Islet of Langerhans (tissue), 1 donor: Measurements from ENCODE around the gene RIF1.

Source experiments
- FAIRE-seq: peaks from one replicate; lab custom pipeline; 2011; peaks lifted over from hg19 to GRCh38; lab: Jason Lieb, UNC

The RIF1 gene

DNA sequence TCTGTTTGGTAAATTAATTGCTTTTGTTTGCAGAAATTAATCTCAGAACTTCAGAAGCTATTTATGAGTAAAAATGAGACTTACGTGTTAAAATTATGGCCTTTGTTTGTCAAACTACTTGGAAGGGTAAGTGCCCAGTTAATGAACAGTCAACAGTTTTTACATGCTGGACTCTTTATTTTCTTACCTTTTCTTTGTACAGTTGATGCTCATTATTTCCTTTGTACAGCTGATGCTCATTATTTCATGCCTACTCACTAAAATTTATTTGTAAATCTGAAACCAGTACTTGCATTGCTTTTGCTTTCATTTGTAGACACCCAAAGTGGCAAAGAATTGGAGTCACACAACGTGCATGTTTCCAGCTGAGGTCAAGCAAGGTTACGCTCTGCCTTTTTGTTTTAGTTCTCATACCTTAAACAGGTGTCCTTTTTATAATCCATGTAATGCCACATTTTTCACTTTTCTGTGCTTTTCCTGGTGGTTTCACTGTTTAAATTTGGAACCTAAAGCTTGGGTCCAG, 13.3 kb downstream of the RIF1 start:
- FAIRE-seq: no peak

DNA sequence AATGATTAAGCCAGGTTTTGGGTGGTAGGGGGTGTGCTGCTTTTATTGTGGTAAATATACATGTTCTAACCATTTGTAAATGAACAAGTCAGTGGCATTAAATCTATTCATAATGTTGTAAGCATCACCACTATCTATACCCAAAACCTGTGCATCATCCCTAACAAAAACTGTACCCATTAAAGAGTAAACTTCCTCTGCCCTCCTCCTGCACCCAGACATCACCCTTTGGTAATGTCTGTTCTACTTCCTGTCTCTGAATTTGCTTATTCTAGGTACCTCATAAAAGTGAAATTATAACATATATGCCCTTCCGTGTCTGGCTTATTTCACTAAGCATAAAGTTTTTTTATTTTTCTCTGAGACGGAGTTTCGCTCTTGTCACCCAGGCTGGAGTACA, 14.1 kb downstream of the RIF1 start:
- no peak for FAIRE-seq

DNA sequence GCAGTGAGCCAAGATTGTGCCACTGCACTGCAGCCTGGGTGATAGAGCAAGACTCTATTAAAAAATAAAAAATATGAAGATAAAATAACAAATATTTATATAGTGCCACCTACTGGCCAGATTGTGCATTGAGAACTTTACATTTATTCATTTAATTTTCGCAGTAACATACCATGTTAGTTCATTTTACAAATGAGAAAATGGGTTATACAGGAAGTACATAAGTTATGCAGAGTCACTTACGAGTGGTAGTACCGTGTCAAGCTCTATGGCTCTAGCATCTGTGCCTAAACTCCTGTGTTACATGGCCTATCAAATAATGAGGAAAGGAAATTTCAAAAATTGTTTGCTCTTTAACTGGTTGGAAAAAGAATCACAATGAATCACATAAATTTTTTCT, 27.9 kb downstream of the RIF1 start:
- peak; percentile 98 for FAIRE-seq

DNA sequence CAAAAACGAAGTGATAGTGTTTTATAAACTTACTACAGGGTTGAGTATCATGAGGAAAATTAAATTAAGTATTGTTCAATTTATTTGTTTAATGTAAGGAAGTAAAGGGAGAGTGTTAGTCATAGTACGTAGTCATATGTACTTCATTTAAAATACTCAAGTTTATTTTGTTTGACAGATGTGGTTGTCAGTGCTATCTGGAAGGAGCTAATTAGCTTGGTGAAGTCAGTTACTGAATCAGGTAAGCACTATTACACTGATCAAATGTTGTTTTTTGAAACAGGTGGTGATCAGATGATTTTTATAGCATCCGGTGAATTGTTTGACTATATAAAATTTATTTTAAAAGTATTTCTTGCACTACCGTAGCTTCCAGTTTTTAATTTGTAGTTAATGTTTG, 28.8 kb downstream of the RIF1 start:
- FAIRE-seq: no peak

DNA sequence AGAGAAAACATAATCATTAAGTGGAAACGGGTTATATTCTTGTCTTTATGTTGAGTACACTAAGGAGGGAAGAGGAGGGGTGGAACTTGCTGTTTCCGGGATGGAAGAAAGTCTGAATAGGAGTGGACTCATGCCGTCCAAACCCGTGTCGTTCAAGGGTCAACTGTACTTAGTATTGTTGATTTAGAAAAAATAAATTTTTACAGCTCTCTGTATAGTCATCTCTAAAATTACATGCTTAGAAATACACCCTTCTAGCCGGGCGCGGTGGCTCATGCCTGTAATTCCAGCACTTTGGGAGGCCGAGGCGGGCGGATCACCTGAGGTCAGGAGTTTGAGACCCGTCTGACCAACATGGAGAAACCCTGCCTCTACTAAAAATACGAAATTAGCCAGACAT, 29.4 kb downstream of the RIF1 start:
- FAIRE-seq: no peak

DNA sequence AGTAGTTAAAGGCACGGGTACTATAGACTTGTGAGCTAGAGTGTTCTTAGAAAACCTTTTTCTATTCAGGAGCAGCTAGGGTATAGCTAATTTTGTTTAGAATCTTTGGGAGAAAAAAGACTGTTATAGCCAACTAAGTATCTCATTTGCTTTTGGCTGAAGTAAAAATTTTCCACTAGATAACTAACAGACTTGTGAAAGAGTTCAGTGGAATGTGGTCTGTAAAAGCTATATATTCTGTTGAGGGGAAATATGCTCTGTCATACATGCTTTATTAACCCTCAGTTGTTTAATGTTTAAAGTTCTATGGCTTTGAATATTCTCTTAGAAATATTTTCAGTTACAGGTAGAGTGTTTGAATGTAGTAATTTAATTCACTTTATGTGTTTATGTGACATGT, 49.7 kb downstream of the RIF1 start:
- no peak for FAIRE-seq

DNA sequence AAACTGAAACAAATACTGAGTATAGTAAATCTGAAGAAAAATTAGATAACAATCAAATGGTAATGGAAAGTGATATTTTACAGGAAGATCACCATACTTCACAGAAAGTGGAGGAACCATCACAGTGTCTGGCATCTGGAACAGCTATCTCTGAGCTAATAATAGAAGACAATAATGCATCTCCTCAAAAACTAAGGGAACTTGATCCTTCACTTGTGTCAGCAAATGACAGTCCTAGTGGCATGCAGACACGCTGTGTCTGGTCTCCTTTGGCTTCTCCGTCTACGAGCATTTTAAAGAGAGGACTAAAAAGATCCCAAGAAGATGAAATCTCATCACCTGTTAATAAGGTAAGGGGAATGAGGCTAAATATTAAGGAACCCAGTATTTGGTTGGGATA, 56.1 kb downstream of the RIF1 start:
- no peak for FAIRE-seq

DNA sequence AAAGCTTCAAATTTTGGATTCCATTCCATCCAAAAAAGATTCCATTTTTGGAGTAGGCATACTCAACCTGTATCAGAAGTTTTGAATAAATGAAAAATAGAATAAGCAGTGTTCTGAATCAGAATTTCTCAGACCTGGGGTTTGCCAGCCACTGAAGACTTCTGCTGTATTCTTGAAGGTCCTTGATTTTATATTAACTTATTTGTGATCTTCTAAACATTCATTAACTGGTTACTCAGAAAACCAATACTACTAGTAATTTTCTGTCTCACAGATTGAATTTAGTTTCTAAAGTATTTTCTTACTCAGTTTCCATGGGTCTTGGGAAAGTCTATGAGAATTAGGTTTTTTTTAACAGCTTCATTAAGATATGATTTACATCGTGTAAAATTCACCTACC, 60.9 kb downstream of the RIF1 start:
- no peak for FAIRE-seq

DNA sequence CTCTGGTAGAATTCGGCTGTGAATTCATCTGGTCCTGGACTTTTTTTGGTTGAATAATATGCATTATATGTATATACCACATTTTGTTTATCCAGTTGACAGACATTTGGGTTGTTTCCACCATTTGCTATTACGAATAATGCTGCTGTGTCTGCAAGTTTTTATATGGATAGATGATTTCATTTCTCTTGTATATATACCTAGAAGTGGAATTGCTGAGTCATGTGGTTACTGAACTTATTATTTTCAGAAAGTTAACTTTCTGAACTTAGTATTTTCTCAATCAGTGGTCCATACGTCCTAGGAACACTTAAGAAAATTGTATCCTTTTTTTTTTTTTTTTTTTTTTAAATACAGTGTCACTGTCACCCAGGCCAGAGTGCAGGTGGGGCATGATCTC, 63.3 kb downstream of the RIF1 start:
- no peak for FAIRE-seq

DNA sequence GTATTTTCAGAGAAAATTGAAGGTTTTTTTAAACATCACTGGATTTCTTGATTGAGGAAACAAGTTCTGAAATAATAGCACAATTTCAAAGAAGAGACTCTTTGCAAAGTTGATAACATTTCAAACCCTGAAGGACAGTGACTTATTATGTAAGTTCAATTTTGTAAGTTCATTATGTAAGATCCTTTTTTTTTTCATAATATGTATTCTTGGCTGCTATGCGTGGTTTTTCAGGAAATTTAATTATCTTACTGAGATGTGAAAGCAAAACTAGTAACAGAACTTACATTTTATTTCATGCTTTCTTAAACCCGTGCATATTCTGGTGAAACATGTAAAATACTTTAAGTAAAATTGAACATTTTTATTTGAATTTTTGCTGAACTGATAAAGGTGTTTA, 65.4 kb downstream of the RIF1 start:
- FAIRE-seq: no peak

DNA sequence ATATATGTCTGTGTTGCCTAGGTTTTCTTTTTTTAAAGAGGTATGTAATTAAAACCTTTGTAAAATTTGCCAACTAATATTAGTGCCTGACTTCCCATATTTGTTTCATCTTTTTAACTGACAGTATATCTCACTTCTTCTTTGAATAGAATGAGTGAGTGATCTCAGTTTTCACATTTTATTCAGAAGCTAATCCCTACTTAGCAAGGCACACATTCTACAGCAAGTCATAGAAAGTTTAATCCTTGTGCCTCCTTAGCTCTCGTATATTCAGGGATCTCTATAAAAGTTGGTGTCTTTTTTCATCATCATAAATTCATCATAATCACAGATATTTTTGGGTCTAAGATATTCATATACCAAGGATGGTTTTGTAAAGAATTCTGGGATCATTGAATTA, 66.6 kb downstream of the RIF1 start:
- FAIRE-seq: no peak

DNA sequence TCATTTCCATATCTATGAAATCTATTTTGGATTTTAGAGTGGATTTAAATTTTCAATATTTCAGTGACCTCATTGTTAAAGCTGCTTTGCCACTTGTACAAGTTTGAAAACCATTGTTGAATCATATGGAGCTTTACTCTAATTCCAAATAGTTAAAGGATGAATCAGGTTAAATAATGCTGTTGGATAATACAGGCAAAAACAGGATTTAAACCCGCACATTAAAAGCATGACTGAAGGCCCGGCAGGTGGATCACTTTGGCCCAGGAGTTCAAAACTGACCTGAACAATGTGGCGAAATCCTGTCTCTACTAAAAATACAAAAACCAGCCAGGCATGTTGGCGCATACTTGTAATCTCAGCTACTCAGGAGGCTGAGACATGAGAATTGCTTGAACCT, 68.3 kb downstream of the RIF1 start:
- FAIRE-seq: no peak

DNA sequence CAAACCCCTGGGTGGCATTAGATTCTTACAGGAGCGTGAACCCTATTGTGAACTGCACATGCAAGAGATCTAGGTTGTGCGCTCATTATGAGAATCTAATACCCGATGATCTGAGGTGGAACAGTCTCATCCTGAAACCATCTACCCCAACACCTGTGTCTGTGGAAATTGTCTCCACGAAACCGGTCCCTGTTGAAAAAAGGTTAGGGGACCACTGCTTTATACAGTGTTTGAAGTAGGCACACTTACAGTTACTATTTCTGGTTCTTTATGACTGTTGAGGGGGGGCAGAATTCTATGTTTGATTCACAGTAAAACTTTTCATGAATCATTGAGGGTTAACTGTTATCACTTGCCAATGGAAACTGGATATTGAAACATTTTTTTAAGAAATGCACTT, 72.0 kb downstream of the RIF1 start:
- no peak for FAIRE-seq

DNA sequence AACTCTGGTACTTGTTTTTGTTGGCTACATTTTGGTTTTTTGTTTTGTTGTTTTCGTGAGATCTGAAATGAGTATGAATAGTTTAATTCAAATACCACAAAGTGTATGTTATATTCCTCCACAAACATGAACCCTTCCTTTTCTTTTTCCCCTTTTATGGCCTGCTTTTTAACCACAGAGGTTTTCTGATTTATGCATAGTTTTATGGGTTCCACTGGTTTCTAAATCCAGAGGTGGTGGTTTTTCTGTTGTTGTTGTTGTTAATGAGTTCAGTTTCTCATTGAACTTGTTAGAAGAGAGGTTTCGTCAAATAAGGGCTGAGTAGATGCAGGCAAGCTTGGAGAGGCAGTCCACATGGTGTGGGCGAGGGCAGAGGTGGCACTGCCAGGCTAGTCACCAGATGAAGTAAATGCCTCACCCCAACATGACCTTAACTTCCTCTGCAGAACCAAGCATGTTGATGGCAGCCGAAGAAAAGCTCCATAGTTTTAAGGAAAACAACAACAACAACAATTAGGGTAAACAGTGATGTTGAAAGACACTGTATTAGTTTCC, 72.5 kb downstream of the RIF1 start:
- no peak for FAIRE-seq

DNA sequence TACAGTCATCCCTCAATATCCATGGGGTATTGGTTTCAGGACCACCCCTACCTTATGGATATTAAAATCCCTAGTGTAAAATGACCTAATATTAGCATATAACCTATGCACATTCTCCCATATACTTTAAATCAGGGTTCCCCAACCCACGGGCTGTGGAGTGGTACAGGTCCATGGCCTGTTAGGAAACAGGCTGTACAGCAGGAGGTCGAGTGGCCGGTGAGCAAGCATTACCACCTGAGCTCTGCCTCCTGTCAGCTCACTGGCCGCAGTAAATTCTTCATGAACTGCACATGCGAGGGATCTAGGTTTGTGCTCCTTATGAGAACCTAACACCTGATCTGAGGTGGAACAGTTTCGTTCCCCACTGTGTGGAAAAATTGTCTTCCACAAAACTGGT, 73.8 kb downstream of the RIF1 start:
- no peak for FAIRE-seq

DNA sequence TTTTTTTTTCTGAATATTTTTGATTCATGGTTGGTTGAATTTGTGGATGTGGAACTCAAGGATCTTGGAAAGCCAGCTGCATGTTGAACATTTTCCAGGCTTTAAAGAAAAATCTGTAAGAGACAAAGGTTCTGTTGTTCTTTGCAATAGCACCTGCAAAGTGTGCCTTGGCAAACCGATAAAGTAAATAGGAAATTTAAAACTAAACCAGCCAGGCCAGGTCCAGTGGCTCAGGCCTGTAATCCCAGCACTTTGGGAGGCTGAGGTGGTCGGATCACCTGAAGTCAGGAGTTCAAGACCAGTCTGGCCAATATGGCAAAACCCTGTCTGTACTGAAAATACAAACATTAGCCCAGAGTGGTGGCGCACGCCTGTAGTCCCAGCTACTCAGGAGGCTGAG, 74.4 kb downstream of the RIF1 start:
- FAIRE-seq: no peak

DNA sequence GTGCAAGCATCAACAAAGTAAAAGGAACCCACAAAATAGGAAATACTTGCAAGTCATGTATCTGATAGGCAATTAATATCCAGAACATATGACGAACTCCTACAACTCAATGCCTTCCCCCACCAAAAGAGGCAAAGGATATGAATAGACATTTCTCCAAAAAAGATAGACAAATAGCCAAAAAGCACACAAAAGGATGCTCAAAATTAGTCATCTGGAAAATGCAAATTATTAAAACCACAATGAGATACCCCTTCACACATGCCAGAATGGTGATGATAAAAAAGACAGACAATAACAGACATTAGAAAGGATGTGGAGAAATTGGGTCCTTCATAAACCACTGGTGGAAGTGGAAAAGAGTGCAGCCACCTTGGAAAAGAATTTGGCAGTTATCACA, 76.4 kb downstream of the RIF1 start:
- no peak for FAIRE-seq

DNA sequence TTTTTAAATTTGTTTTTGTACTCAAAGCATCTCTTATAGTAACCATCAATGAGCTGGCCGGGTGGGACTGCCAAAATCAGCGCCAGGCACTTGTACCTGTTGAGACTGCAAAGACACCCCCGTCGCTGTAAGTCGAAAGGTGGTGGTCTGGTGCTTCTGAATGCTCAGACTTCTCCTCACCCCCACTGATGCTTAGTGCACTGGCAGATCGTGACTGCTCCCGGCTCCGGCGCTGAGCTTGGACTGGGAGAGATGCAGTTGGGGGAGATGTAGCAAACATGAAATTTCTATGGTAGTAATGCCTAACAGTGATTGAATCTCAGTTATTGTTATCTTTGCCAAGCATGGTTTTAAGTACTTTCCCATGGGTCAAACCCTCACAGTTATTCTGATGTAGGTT, 80.6 kb downstream of the RIF1 start:
- no peak for FAIRE-seq

DNA sequence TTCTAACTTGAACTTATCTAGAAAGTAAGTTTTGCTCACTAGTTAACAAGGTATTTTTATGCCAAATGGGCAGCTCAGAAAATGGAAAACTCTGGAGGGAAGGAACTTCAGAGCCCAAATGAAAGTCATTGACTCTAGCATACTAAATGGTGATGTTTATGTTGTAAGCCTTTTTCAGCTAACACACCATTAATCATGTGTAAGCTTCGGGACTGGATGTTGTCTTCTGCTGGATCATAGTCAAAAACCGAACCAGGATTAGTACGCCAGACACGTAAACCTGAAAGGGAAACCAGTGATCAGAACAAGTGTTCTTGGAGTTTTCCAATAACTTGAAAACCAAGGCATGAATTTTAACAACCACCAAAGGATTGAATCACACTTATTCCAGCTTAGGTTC, 81.8 kb downstream of the RIF1 start:
- FAIRE-seq: no peak

DNA sequence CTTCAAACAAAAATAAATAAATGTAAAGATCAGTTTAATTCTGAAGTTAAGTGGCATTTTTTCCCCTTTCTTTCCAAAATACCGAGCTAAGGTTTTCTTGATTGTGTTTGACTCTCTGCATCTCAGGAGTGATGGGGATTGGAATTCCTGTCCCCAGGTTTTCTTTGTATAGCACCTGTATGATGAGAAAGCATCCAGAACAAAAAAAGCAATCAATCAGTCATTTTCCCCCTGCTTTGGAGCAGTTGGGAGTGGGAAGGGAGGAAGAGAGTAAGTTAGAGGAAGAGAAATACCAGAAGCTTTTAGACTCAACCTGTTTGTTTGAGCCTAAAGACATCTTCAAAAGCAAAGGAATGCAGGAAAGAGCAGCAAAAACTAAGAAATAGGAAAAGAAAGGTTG, 88.5 kb downstream of the RIF1 start:
- FAIRE-seq: no peak

DNA sequence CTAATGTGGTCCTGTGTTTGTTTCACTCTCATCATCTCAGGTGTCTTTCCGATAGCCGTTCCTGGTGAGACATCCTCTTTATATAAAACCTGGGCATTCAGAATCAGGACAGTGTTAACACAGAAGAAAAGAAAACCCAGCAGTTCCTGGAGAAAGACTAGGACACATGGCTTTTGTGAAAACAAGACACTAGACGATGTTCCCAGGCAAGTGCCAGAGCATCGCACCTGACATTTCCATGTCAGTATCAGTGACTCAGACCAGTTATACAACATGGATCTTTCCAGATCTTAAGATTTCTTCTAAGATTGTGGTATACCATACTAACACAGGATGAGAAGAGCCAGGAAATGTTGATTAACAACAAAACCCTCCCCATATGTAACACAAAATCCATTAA, 96.5 kb downstream of the RIF1 start:
- FAIRE-seq: no peak

DNA sequence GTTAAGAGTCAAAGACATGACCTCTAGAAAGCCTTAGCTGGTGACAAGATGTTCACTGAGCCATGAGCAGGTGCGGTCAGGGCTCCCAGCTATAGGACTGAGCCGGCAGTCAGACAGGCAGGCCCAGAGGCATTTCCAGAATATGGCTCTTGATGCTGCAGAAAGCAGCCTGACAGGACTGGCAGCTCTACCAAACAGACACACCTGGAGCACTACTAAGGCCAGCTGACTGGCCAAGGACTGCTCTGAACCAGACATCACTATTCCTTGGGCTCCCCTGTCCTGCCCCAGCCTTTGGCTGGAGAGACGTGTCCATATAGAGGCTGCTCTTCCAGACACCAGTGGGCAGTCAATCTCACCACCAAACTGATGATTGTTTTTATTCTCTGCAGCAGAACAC, 98.8 kb downstream of the RIF1 start:
- FAIRE-seq: no peak

DNA sequence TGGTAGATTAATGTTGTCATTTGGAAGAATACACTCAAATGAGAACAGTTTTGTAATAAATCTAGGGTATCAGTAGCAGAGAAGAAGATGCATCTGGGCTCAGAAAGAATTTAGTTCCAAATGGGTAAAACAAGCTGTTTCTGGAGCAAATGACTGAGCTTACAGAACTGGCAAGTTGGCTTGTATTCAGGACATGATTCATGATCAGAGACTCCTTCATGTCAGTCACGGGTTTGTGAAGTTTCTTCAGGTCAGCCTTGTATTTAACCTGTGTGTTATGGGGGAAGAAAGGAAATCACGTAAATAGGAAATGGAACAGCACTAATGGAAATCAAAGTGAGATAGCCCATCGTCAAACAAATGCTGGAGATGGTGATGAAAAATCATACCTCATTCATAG, 109.1 kb downstream of the RIF1 start:
- no peak for FAIRE-seq

DNA sequence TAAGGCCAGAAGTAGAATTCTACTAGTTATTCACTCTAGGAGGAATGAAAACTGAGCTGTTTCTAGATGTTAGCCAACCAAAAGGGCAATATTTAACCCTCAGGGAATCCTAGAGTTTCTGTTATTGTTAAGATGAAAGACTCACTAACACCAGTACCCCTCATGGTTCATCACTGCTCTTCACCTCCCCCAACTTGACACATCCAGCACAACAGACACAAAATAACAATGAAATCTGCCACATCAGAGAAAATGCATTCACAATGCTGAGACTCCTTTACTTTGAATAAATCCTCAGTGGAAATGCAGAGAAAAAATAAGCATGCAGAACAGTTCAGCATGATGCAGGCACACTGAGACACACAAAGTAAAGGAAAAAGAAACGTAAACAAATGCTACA, 111.3 kb downstream of the RIF1 start:
- FAIRE-seq: no peak

DNA sequence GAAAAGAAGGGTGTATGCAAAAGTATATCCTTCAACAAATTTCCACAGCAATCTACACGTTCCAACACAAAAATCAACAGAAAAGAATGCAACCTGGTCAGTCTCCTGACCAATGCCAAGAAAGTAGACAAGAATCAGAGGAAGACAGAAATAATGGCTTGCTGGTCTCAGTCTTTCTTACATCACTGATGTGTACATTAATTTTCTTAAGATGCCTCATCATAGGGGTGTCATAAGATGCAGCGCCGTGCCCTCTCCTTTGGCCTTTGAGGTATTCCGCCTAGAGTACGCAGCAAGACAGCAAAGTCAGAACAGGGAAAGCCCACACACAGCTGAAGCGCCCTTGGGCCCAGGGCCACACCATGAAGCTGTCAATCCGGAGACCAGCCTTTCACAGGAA, 112.9 kb downstream of the RIF1 start:
- FAIRE-seq: no peak
